Sigmoid colon (tissue), 7 donors: Measurements from ENCODE around the gene TNNC1. TPM values are rescaled to one million over a fixed set of nuclear protein-coding genes. Genes with fewer than 3 reads are reported as not detected.

Experiments used
- DNase-seq: peaks from one replicate; pipeline ENCODE4 v3.0.0-alpha.2; 2019
- H3K27ac ChIP-seq, 4 donors: fragments of 200-600 bp; sonication (generic); one replicate each; pipeline ENCODE4 v1.5.1; 2016 to 2019; ENCODE audit warnings: mild to moderate bottlenecking in 1 of 4
- H3K27me3 ChIP-seq, 3 donors: fragments of 200-600 bp; sonication (generic); one replicate each; pipeline ENCODE4 v1.5.1; 2019; ENCODE audit warnings: mild to moderate bottlenecking in 1 of 3
- H3K36me3 ChIP-seq, 4 donors: fragments of 200-600 bp; sonication (generic); one replicate each; pipeline ENCODE4 v1.5.1; 2016 to 2019
- H3K4me1 ChIP-seq, 4 donors: fragments of 200-600 bp; sonication (generic); one replicate each; pipeline ENCODE4 v1.5.1; 2017 to 2019
- H3K4me3 ChIP-seq, 4 donors: fragments of 200-600 bp; sonication (generic); one replicate each; pipeline ENCODE4 v1.5.1; 2017 to 2019; ENCODE audit warnings: mild to moderate bottlenecking in 2 of 4, moderate library complexity in 1 of 4
- H3K9me3 ChIP-seq, 4 donors: fragments of 200-600 bp in 3 of 4; sonication (generic) in 3 of 4; one replicate each; pipeline versions ENCODE4 v1.5.1 to v1.6.1; 2013 to 2019
- EP300 ChIP-seq, 4 donors: sonication (generic); formaldehyde crosslinking; IDR thresholded peaks; one replicate each; pipeline ENCODE4 v1.6.1; 2017; ENCODE audit warnings: antibody characterized with exemption in 4 of 4
- POLR2A ChIP-seq, 2 donors: fragments of 450-650 bp; IDR thresholded peaks; one replicate each; pipeline ENCODE4 v1.6.1; 2016; ENCODE audit warnings: antibody characterized with exemption in 2 of 2, mild to moderate bottlenecking in 2 of 2, moderate library complexity in 2 of 2
- POLR2AphosphoS5 ChIP-seq, 4 donors: sonication (generic); formaldehyde crosslinking; IDR thresholded peaks; one replicate each; pipeline ENCODE4 v1.6.1; 2017; ENCODE audit warnings: antibody characterized with exemption in 4 of 4
- WGBS, 2 donors: extraction: QIAGEN DNeasy Blood & Tissue Kit; methylation state at CpG; one replicate each; pipeline ENCODE4 v1.1.7; 2013; 5-methylcytosine and 5-hydroxymethylcytosine counted together
- intact Hi-C: fragments of 100-400 bp; cut with DNase I; formaldehyde crosslinking; loops from one replicate; pipeline ENCODE4 v1.15.1; 2023
- polyA plus RNA-seq, 3 donors: library from polyadenylated mRNA; stranded (reverse); fragments of 200-250 nt; gene quantifications; one replicate each; pipeline ENCODE4 v1.2.3, GENCODE V29; 2013
- total RNA-seq, 4 donors: library from RNA; depleted of rRNA; stranded (reverse); fragments of >200 nt; gene quantifications; one replicate each; pipeline ENCODE4 v1.1.0, GENCODE V29; 2016
- TF ChIP-seq, protein P1 (sequence below), 4 experiments: fragments of 450-650 bp in 3 of 4; fragments of 200-600 bp in 1 of 4; IDR thresholded peaks; one replicate each; pipeline ENCODE4 v1.5.1; 2016 to 2019; ENCODE audit warnings: antibody characterized with exemption in 4 of 4, mild to moderate bottlenecking in 3 of 4, moderate library complexity in 2 of 4
- donor health status: healthy with polysubstance abuse.
- donor health status: Bipolar disorder and iron deficiency.
- donor health status: healthy.

The TNNC1 gene
- total and polyA plus RNA-seq, 7 donors: 0.99 to 34.2 (median 2.9) TPM; not detected in 2

- WGBS, 2 donors: 1 to 2% methylated on average over 86 of the region's 86 CpGs
- Histone ChIP-seq H3K27me3 (no peaks in the 10 kb centered on the region), H3K27ac (peak within 1 kb of the TSS; percentile 93 to 95 (median 94)), H3K4me1 (peaks cover 0 to 31% (median 27%) of the 10 kb centered on the region in 4 donors), H3K36me3 (peaks cover 0 to 30% (median 25%) of the 10 kb centered on the region in 4 donors), H3K9me3 (no peaks in the 10 kb centered on the region), H3K4me3 (peak within 1 kb of the TSS; percentile 95 to 96 (median 96))
- TF ChIP-seq POLR2A (IDR thresholded peaks at IDR 0.05): peak; percentile 19 to 75
- TF ChIP-seq POLR2AphosphoS5 (IDR thresholded peaks at IDR 0.05): peak; percentile 74 to 97 (median 88)
- TF ChIP-seq, protein P1, sequence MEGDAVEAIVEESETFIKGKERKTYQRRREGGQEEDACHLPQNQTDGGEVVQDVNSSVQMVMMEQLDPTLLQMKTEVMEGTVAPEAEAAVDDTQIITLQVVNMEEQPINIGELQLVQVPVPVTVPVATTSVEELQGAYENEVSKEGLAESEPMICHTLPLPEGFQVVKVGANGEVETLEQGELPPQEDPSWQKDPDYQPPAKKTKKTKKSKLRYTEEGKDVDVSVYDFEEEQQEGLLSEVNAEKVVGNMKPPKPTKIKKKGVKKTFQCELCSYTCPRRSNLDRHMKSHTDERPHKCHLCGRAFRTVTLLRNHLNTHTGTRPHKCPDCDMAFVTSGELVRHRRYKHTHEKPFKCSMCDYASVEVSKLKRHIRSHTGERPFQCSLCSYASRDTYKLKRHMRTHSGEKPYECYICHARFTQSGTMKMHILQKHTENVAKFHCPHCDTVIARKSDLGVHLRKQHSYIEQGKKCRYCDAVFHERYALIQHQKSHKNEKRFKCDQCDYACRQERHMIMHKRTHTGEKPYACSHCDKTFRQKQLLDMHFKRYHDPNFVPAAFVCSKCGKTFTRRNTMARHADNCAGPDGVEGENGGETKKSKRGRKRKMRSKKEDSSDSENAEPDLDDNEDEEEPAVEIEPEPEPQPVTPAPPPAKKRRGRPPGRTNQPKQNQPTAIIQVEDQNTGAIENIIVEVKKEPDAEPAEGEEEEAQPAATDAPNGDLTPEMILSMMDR (IDR thresholded peaks at IDR 0.05): no peak
- intact Hi-C loops: loop anchor here (5.0 kb wide), 2 partner anchors 77 to 783 kb away; partner anchors contain the start of genes NT5DC2 and TEX264
- DNase-seq: peak; percentile 94
Observed at GRCh38 chr3:52455283-52456168, 1.7 kb upstream of the TNNC1 start, which contains the start of gene NISCH. Gene NISCH, plus strand, starts transcription at chr3:52455604. Its CDS starts 38 bp downstream, at chr3:52455642.

- peaks cover 0 to 33% (median 27%) of the 10 kb centered on the region in 4 donors for H3K4me1 ChIP-seq
Observed at GRCh38 chr3:52454938-52455282, 1.1 kb upstream of the TNNC1 start.

DNA sequence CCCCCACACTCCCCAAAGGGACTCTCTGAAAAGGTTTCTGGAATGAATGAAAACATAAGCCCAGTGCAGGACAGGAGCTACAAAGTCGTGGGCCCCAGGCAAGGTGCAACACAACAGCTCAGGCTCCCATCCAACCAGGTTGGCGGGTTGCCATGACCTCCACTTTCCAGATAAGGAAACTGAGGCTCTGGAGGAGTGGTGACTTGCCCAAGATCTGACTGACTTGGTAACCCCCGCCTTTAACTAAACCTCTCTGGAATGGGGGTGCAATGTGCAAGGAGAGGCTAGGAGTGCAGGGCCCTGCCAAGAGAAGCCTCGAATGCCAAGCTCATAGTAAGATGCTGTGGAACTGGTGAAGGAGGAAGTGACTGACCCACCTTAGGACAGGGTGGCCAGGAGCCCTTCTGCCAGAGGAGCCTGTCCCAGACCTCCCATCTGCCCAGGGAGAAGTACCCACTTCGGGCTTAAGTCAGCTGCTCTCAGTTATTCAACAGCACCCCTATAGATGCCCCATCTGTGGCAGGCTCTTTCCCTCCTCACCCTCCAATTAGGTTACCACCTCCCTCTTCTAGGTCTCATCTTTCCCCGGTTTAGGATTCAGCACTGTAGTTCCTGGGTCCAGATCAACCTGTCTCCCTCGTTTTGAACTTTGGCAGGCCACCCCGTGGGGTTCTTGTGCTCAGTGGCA, 553 bp upstream of the TNNC1 start:
- Histone ChIP-seq H3K27me3 (no peaks in the 10 kb centered on the region), H3K4me3 (peak overlapping the region in 3 of 4 donors; percentile 95 to 96 (median 96)), H3K27ac (peak overlapping the region; percentile 93 to 95 (median 94)), H3K9me3 (no peaks in the 10 kb centered on the region), H3K36me3 (peaks cover 0 to 20% (median 18%) of the 10 kb centered on the region in 4 donors), H3K4me1 (peaks cover 0 to 34% (median 27%) of the 10 kb centered on the region in 4 donors)
- TF ChIP-seq POLR2A (IDR thresholded peaks at IDR 0.05): no peak
- TF ChIP-seq, protein P1 (IDR thresholded peaks at IDR 0.05): no peak
- no peak for TF ChIP-seq POLR2AphosphoS5 (IDR thresholded peaks at IDR 0.05)
- TF ChIP-seq EP300 (IDR thresholded peaks at IDR 0.05): no peak
- intact Hi-C loops: no loop called here
- DNase-seq: no peak
- 40 to 65% methylated on average over 8 of the region's 8 CpGs for WGBS, 2 donors

More at GRCh38 chr3:52454938-52455282, 1.1 kb upstream of the TNNC1 start:
- TF ChIP-seq, protein P1 (IDR thresholded peaks at IDR 0.05): no peak
- no peak for TF ChIP-seq POLR2AphosphoS5 (IDR thresholded peaks at IDR 0.05)
- peak overlapping the region; percentile 93 to 95 (median 94) for H3K27ac ChIP-seq
- peaks cover 0 to 24% (median 22%) of the 10 kb centered on the region in 4 donors for H3K36me3 ChIP-seq
- no peak for DNase-seq
- intact Hi-C loops: loop anchor here (5.0 kb wide), 2 partner anchors 77 to 783 kb away; partner anchors contain the start of genes NT5DC2 and TEX264
- H3K4me3 ChIP-seq: peak overlapping the region; percentile 95 to 96 (median 96)
- no peaks in the 10 kb centered on the region for H3K9me3 ChIP-seq
- whole genome bisulfite sequencing, 2 donors: 11 to 53% methylated on average over 11 of the region's 11 CpGs
- no peaks in the 10 kb centered on the region for H3K27me3 ChIP-seq

DNA sequence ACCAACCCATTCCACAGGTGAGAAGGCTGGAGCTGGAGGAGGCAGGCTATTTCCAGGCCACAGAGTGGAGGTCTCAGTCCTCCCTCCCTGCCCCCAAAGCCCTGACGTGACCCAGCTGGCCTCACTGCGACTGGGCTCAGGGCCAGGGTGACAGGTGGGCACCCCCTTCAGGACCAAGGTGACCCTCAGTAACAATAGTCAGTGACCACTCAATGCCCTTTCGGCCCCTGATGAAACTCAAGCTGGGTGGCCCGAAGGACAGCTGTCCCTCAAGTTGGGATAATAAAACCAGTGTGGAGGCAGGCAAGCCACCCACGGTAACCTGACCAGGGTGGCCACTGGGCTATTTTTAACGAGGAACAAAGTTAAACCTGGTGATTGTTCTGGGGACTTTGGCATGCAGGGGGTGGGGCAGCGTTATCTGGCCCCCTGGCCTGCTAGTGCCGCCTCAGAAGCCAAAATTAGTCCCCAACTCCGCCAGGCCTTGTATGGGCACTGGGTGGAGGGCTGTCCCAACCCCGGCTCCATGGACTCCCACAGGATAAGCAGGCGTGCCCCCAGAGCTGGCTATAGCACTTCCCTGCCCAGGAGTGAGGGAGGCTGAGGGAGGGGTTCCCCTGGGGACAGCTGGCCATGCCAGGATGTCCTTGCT, 1.1 kb downstream of the TNNC1 start:
- H3K36me3 ChIP-seq: peaks cover 0 to 3% (median 1%) of the 10 kb centered on the region in 4 donors
- WGBS, 2 donors: 63 to 81% methylated on average over 11 of the region's 11 CpGs
- TF ChIP-seq, protein P1 (IDR thresholded peaks at IDR 0.05): no peak
- no peak for TF ChIP-seq POLR2A (IDR thresholded peaks at IDR 0.05)
- intact Hi-C loops: no loop called here
- H3K9me3 ChIP-seq: no peaks in the 10 kb centered on the region
- peaks cover 0 to 31% (median 26%) of the 10 kb centered on the region in 4 donors for H3K4me1 ChIP-seq
- DNase-seq: no peak
- H3K27me3 ChIP-seq: no peaks in the 10 kb centered on the region
- H3K4me3 ChIP-seq: no peak overlapping the region
- no peak overlapping the region for H3K27ac ChIP-seq
